Glutamatergic neuron (in vitro differentiated cells): ENCODE data around the gene SERPINC1. TPM values are rescaled to one million over a fixed set of nuclear protein-coding genes. Genes with fewer than 3 reads are reported as not detected.

Experiments
- DNase-seq: peaks from one replicate; pipeline ENCODE4 v3.0.0; 2022
- H3K27ac Mint-ChIP-seq: one replicate; pipeline ENCODE4 v1.8.0; 2020; ENCODE audit warnings: mild to moderate bottlenecking, mixed read lengths, inconsistent platforms; ENCODE audit not compliant: unreplicated experiment
- H3K27me3 Mint-ChIP-seq: one replicate; pipeline ENCODE4 v1.8.0; 2020; ENCODE audit warnings: mild to moderate bottlenecking, moderate library complexity, mixed read lengths, inconsistent platforms; ENCODE audit not compliant: unreplicated experiment
- H3K36me3 Mint-ChIP-seq: one replicate; pipeline ENCODE4 v1.8.0; 2020; ENCODE audit warnings: mild to moderate bottlenecking, mixed read lengths, inconsistent platforms; ENCODE audit not compliant: unreplicated experiment
- H3K4me1 Mint-ChIP-seq: one replicate; pipeline ENCODE4 v1.8.0; 2020; ENCODE audit warnings: mild to moderate bottlenecking, low read depth, mixed read lengths, inconsistent platforms; ENCODE audit not compliant: unreplicated experiment
- H3K4me3 Mint-ChIP-seq: one replicate; pipeline ENCODE4 v1.8.0; 2020; ENCODE audit warnings: mild to moderate bottlenecking, mixed read lengths, inconsistent platforms; ENCODE audit not compliant: unreplicated experiment
- H3K9me3 Mint-ChIP-seq: one replicate; pipeline ENCODE4 v1.8.0; 2020; ENCODE audit warnings: mild to moderate bottlenecking, moderate library complexity, mixed read lengths, inconsistent platforms; ENCODE audit not compliant: unreplicated experiment
- total RNA-seq: library from RNA; stranded (reverse); fragmentation: NEBNext Ultra II Directional; extraction: Animal tissue kit (Norgen Biotek cat#: 25700); gene quantifications from one replicate; pipeline ENCODE4 v1.2.1, GENCODE V29; 2021; ENCODE audit not compliant: unreplicated experiment
- TF ChIP-seq, protein P1 (sequence below): fragments of 200-600 bp; sonication (generic); IDR thresholded peaks from one replicate; pipeline ENCODE4 v1.5.0; 2021; ENCODE audit not compliant: partially characterized antibody, unreplicated experiment

The SERPINC1 gene
- total RNA-seq, 1 donor from 2014 or later: not detected

DNA sequence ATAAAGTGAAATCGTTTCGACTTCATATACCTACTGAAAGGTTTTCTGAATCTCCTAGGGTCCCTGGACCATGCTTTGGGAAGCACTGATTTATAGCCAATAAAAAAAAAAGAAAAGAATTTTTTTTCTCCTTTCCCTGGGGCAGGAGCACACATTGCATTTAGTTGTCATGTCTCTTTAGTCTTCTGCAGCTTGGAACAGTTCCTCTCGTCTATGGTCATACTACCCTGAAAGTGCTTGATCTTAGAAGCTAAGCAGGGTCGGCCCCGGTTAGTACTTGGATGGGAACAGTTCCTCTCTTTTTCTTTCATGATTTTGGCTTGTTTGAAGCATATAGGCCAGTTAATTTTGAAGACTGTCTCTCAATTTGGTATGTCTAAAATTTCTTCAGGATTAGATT, 3.7 kb upstream of the SERPINC1 start:
- TF ChIP-seq, protein P1, sequence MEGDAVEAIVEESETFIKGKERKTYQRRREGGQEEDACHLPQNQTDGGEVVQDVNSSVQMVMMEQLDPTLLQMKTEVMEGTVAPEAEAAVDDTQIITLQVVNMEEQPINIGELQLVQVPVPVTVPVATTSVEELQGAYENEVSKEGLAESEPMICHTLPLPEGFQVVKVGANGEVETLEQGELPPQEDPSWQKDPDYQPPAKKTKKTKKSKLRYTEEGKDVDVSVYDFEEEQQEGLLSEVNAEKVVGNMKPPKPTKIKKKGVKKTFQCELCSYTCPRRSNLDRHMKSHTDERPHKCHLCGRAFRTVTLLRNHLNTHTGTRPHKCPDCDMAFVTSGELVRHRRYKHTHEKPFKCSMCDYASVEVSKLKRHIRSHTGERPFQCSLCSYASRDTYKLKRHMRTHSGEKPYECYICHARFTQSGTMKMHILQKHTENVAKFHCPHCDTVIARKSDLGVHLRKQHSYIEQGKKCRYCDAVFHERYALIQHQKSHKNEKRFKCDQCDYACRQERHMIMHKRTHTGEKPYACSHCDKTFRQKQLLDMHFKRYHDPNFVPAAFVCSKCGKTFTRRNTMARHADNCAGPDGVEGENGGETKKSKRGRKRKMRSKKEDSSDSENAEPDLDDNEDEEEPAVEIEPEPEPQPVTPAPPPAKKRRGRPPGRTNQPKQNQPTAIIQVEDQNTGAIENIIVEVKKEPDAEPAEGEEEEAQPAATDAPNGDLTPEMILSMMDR: no peak
- Mint-ChIP-seq H3K36me3 (no peaks in the 10 kb centered on the region), H3K9me3 (no peaks in the 10 kb centered on the region), H3K4me1 (no peaks in the 10 kb centered on the region), H3K4me3 (no peak overlapping the region), H3K27ac (no peak overlapping the region), H3K27me3 (no peaks in the 10 kb centered on the region)
- DNase-seq: no peak

DNA sequence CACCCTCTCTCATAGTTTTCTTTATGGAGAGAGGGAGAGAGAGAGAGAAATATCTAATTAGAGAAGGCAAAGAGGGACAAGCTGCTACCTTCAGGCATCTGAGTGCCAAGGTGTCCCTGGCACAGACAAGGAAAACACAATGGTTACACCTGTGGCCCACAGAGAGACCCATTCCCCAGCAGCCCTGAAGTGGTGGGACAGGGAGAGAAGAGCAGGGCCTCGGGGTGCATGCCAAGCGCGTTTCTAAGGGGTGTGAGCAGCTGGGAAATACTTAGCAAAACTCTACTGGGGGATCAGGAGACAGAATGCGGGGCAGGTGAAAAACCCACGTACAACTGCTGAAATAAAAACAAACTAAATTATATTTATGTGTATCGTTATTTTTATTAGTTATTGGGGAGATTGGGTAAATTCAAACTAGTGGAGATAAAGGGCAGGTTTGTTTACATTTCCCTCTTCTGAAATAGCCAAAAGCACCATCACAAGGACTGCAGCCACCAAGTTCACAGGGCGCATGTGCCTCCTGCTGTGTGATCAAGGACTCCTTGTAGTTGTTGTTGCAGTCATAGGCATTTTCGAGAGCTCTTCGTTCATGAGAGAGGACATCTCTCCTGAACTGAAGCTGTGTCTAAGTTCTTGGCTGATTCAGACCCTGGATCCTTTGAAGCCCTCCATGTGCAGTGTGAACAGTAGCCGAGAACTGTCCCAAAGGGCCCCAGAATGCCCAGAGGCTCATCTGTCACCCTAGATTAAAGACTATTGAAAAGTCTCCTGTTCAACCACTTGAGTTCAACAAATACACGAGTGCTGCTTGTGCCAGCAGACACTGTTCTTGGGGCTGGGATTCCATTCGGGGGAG, 737 bp upstream of the SERPINC1 start:
- Mint-ChIP-seq H3K4me1 (no peaks in the 10 kb centered on the region), H3K36me3 (no peaks in the 10 kb centered on the region), H3K4me3 (no peak overlapping the region), H3K27me3 (no peaks in the 10 kb centered on the region), H3K9me3 (no peaks in the 10 kb centered on the region), H3K27ac (no peak overlapping the region)
- TF ChIP-seq, protein P1: no peak
- no peak for DNase-seq

DNA sequence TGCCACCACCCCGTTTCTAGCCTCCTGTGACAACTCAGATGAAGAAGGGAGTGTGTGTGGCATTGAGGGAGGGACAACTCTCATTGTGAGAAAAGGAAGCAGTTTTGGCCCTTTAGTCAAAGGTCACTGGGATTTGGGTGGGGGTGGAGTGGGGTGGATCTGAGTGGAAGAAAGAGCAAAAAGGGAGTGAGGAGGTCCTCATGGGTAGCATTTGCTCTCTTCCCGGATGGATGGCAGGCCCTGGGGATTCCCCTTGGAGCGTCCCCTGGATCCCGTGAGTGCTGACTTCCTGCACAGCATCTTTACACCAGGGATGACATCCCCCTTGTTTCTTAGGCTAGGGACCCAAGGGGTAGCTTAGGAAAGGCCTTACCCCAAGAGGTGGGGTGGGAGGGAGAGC, 460 bp downstream of the SERPINC1 start:
- no peaks in the 10 kb centered on the region for H3K9me3 Mint-ChIP-seq
- H3K4me3 Mint-ChIP-seq: no peak overlapping the region
- DNase-seq: no peak
- H3K36me3 Mint-ChIP-seq: no peaks in the 10 kb centered on the region
- TF ChIP-seq, protein P1: no peak
- no peaks in the 10 kb centered on the region for H3K4me1 Mint-ChIP-seq
- H3K27me3 Mint-ChIP-seq: no peaks in the 10 kb centered on the region
- H3K27ac Mint-ChIP-seq: no peak overlapping the region

DNA sequence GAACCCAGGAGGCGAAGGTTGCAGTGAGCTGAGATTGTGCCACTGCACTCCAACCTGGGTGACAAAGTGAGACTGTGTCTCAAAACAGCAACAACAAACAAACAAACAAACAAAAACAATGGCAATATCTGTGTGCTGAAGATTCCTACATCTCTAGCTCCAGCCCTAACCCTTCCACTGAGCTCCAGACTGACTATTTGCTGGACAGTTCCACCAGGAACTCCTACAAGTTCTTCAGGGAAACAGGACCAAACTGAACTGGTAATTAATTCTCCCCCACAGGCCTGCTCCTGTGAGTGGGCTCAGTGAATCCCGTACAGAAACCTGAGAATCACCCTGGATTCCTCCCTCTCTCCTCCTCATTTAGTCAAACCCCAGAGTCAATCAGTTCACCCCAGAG, 1.5 kb downstream of the SERPINC1 start:
- H3K27me3 Mint-ChIP-seq: no peaks in the 10 kb centered on the region
- TF ChIP-seq, protein P1: no peak

DNA sequence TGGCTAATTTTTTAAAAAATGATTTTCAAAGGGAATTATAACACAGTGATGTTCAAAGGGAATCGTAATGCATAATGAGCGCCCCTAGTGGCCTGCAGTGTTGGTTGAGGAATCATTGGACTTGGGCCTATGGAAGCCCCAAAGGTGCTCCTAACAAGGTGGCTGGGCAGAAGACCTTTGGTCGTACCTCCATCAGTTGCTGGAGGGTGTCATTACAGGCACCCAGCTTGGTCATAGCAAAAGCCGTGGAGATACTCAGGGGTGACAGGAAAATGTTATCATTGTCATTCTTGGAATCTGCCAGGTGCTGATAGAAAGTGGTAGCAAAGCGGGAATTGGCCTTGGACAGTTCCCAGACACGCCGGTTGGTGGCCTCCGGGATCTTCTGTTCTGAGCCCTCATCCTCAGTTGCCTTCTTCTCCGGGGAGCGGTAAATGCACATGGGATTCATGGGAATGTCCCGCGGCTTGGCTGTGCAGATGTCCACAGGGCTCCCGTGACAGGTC, 2.7 kb downstream of the SERPINC1 start:
- no peaks in the 10 kb centered on the region for H3K4me1 Mint-ChIP-seq
- H3K9me3 Mint-ChIP-seq: no peaks in the 10 kb centered on the region
- no peak overlapping the region for H3K27ac Mint-ChIP-seq
- H3K36me3 Mint-ChIP-seq: no peaks in the 10 kb centered on the region
- H3K27me3 Mint-ChIP-seq: peaks cover 2% of the 10 kb centered on the region
- H3K4me3 Mint-ChIP-seq: no peak overlapping the region
- peak; percentile 44 for DNase-seq
- TF ChIP-seq, protein P1: peak; percentile 76

More for the DNA sequence above, 1.5 kb downstream of the SERPINC1 start:
- Mint-ChIP-seq H3K9me3 (no peaks in the 10 kb centered on the region), H3K36me3 (no peaks in the 10 kb centered on the region), H3K27ac (no peak overlapping the region), H3K4me3 (no peak overlapping the region), H3K4me1 (no peaks in the 10 kb centered on the region)
- DNase-seq: no peak
